GM10248 (cell line): ENCODE results near the gene CSF2.

ENCODE experiments used
- CTCF ChIA-PET: fragments of 300-600 bp; sonication (Branson Sonifier 250); formaldehyde crosslinking; extraction: SDS; loops from one replicate; lab custom pipeline; 2021; ENCODE audit warnings: antibody characterized with exemption; lab: Yijun Ruan, JAX
- POLR2A ChIA-PET: fragments of 350-650 bp; sonication (Branson Sonifier 250); formaldehyde crosslinking; extraction: SDS; loops from one replicate; lab custom pipeline; 2020; ENCODE audit warnings: antibody characterized with exemption; lab: Yijun Ruan, JAX
- DNase-seq: peaks from one replicate; pipeline ENCODE4 v3.0.0; 2012; ENCODE audit errors: extremely low spot score
- TF ChIP-seq, protein P1 (sequence below): IDR thresholded peaks from 2 replicates; pipeline ENCODE4 v1.5.1; 2012; ENCODE audit warnings: mild to moderate bottlenecking, low read depth; ENCODE audit errors: extremely low read depth, missing control alignments, control extremely low read depth

Gene CSF2

DNA sequence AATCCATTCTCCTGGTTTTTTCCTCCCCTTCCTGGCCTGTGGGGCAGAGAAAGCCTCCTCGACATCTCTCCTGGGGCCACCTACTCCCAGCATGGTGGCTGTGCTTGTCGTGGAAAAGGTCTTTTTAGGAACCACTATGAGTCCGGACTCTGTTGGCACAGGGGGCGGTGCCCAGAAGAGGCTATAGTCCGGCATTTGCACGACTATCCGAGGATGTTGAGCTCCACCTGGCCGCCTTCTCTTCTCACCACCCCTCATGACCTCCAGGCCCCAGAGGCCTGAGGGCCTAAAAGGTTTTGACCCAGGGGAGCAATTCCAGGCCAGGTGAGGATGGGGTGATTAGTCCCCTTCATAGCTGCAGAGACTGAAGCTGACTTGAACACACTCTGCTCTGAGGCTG lies 14.1 kb downstream of the CSF2 start:
- TF ChIP-seq, protein P1, sequence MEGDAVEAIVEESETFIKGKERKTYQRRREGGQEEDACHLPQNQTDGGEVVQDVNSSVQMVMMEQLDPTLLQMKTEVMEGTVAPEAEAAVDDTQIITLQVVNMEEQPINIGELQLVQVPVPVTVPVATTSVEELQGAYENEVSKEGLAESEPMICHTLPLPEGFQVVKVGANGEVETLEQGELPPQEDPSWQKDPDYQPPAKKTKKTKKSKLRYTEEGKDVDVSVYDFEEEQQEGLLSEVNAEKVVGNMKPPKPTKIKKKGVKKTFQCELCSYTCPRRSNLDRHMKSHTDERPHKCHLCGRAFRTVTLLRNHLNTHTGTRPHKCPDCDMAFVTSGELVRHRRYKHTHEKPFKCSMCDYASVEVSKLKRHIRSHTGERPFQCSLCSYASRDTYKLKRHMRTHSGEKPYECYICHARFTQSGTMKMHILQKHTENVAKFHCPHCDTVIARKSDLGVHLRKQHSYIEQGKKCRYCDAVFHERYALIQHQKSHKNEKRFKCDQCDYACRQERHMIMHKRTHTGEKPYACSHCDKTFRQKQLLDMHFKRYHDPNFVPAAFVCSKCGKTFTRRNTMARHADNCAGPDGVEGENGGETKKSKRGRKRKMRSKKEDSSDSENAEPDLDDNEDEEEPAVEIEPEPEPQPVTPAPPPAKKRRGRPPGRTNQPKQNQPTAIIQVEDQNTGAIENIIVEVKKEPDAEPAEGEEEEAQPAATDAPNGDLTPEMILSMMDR, result no peak
- ChIA-PET CTCF (interaction anchor here (1.4 to 11.2 kb wide), 6 partner anchors 10 to 93 kb away, joined by 4 to 105 read pairs (median 6); partner anchors contain the start of gene IL3), POLR2A (no interaction called here)
- no peak for DNase-seq

- no peak for DNase-seq
- POLR2A ChIA-PET, result no interaction called here
- TF ChIP-seq, protein P1, result no peak
- CTCF ChIA-PET, result interaction anchor here (1.2 to 11.2 kb wide), 4 partner anchors 13 to 100 kb away, joined by 3 to 105 read pairs (median 8); partner anchors contain the start of gene IL3
These were observed 15.8 kb downstream of the CSF2 start for GRCh38 chr5:132089363-132089762.

GRCh38 chr5:132090107-132090506 lies 16.5 kb downstream of the CSF2 start:
- TF ChIP-seq, protein P1, result no peak
- ChIA-PET POLR2A (no interaction called here), CTCF (interaction anchor here (1.2 to 11.2 kb wide), 3 partner anchors 25 to 99 kb away, joined by 3 to 105 read pairs (median 6); partner anchors contain the start of gene IL3)
- DNase-seq, result no peak

GRCh38 chr5:132093271-132093670 lies 19.7 kb downstream of the CSF2 start:
- ChIA-PET POLR2A (no interaction called here), CTCF (interaction anchor here (1.1 to 3.8 kb wide), 12 partner anchors 8 to 327 kb away, joined by 3 to 14 read pairs (median 4); no protein-coding TSS in a partner anchor)
- DNase-seq, result no peak
- TF ChIP-seq, protein P1, result no peak

- TF ChIP-seq, protein P1, result no peak
- POLR2A ChIA-PET, result no interaction called here
- no peak for DNase-seq
- CTCF ChIA-PET, result interaction anchor here (0.7 to 3.8 kb wide), 14 partner anchors 9 to 408 kb away, joined by 3 to 14 read pairs (median 4); no protein-coding TSS in a partner anchor
These were observed 20.9 kb downstream of the CSF2 start for GRCh38 chr5:132094393-132095076.

DNA sequence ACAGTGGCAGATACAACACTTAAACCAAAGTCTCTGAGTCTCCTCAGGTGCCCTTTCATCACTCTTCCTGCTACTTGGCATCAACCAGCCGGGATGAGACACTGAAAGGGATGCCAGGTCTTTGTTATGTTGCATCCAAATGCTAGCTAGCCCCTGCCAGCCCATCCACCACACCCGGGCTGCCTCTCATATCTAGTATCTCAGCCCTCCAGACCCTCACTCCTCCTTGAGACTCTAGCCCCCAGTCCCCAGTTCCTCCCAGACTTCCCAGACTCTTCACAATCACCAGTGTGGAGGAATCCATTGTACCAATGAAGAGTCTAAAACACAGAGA lies 21.5 kb downstream of the CSF2 start:
- DNase-seq, result no peak
- ChIA-PET POLR2A (no interaction called here), CTCF (interaction anchor here (0.7 to 3.8 kb wide), 13 partner anchors 10 to 407 kb away, joined by 3 to 14 read pairs (median 3); no protein-coding TSS in a partner anchor)
- TF ChIP-seq, protein P1, result no peak
